ENCODE measurements around the gene MIDN.

The MIDN gene

GRCh38 chr19:1286487-1287353 is 38.3 kb downstream of the MIDN start:
- Histone ChIP-seq H3K27me3 (peaks cover 63 to 92% (median 89%) of the 10 kb centered on the region in 11 experiments), H3K9me3 (replicated peaks in 1 of 11) (no peaks in the 10 kb centered on the region), H4K20me1 (peaks cover 0 to 84% (median 52%) of the 10 kb centered on the region in 11 experiments; a peak in 17 of 22 replicates), H3K4me1 (peaks cover 10 to 42% (median 32%) of the 10 kb centered on the region in 10 experiments), H3K4me2 (peak overlapping the region; percentile 69 to 99 (median 96)), H3K9ac (peak overlapping the region; percentile 25 to 77 (median 59); a peak in 18 of 22 replicates), H3K27ac (peak overlapping the region in 2 of 11 experiments; percentile 4 to 27; a peak in 1 of 22 replicates), H3K36me3 (no peaks in the 10 kb centered on the region), H3K4me3 (peak overlapping the region; percentile 47 to 71 (median 62))
- TF ChIP-seq Cebpa-rat (IDR thresholded peaks at IDR 0.05): no peak

DNA sequence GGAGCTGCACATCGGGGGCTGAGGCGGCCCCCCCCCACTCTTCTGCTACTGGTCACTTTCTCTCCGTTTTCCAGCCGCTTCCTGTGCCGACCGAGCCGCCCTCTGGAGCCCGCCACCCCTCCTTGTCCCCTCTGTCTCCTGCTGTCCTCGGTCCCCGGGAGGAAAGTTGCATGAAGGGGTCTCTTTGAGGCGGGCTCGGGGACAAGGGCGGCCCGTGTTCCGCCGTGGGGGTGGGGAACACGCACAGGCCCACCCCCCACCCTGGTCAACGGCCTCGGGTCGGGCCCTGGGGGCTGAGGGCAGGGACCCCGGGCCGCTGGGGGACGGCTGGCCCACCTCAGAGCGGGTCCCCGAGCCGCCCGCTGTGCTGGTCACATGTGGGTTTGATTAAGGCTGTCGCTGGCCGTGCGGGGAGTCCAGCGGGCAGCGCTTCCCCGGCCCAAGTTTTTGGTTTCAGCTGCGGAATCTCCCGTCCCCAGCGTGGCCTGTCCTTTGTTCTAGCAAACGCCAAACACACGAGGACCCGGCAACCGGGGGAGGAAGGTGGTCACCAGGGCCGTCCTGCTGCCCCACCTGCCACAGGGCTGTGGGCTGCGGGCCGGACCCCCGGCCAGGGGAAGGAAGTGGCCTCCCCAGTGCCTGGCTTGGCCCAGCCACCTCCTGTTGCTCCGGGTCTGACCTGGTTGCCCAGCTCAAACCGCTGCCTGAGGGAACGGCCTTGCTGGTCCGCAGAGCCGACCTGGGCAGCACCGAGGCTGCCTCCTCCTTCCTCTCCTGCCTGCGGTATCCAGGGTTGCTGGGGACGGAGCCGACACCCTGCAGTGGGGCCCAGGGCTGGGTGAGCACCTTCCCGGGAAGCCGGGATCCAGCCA is 39.2 kb downstream of the MIDN start:
- Histone ChIP-seq H3K9me3 (replicated peaks in 1 of 11) (no peaks in the 10 kb centered on the region), H3K27ac (no peak overlapping the region), H3K9ac (peak overlapping the region in 3 of 11 experiments; percentile 68 to 77 (median 73); a peak in 2 of 22 replicates), H3K4me1 (peaks cover 10 to 51% (median 40%) of the 10 kb centered on the region in 10 experiments), H3K27me3 (peaks cover 72 to 100% (median 98%) of the 10 kb centered on the region in 11 experiments), H3K4me2 (peak overlapping the region in 9 of 11 experiments; percentile 87 to 99 (median 96); a peak in 15 of 22 replicates), H3K36me3 (no peaks in the 10 kb centered on the region), H3K4me3 (peak overlapping the region in 3 of 10 experiments; percentile 59 to 69 (median 62); a peak in 6 of 20 replicates), H4K20me1 (peaks cover 0 to 92% (median 55%) of the 10 kb centered on the region in 11 experiments; a peak in 18 of 22 replicates)
- no peak for TF ChIP-seq Cebpa-rat (IDR thresholded peaks at IDR 0.05)

GRCh38 chr19:1288226-1288612 is 39.8 kb downstream of the MIDN start:
- Histone ChIP-seq H3K4me3 (no peak overlapping the region), H3K27ac (no peak overlapping the region), H3K27me3 (peaks cover 73 to 100% (median 98%) of the 10 kb centered on the region in 11 experiments), H3K9ac (no peak overlapping the region), H3K36me3 (no peaks in the 10 kb centered on the region), H3K4me1 (peaks cover 10 to 57% (median 45%) of the 10 kb centered on the region in 10 experiments), H4K20me1 (peaks cover 0 to 93% (median 58%) of the 10 kb centered on the region in 11 experiments; a peak in 18 of 22 replicates), H3K4me2 (peak overlapping the region in 2 of 11 experiments; percentile 96 to 97; a peak in 4 of 22 replicates), H3K9me3 (replicated peaks in 1 of 11) (no peaks in the 10 kb centered on the region)
- no peak for TF ChIP-seq Cebpa-rat (IDR thresholded peaks at IDR 0.05)

DNA sequence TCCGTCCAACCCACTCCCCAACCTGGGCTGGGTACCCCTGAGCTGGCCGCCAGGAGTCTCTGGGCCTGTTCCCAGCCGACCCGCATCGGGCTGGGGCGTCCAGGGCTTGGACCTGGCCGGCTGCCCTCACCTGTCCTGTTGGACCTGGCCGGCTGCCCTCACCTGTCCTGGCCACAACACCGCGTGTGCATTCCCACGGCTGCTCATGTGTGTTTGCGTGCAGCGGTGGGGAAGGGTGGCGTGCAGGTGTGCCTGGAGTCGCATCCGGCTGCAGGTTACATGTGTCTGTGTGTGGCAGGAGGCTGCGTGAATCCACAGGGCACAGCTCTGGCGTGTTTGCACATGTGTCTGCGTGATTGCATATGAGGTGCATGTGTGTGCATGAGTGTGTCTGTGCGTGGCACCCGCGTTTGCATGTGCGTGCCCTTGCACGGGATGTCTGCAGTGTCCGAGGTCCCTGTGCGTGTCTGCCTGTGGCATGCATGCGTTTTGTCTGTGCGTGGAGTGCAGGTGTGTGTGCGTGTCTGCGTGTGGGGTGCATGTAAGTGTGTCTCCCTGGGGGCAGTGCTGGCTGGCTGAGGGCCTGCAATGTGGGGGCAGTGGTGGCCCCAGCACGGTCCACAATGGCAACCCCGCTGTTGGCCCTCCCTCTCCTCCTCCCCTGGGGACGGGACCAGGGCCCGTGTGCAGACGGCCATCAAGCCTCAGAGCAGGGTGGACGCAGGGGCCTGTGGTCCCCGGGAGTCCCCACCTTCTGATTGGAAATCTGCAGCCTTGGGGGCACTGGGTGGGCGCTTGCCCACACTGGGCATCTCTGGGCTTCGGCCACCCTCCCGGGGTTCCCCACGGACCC is 40.7 kb downstream of the MIDN start:
- TF ChIP-seq Cebpa-rat (IDR thresholded peaks at IDR 0.05): no peak
- H3K4me3 ChIP-seq: no peak overlapping the region
- no peaks in the 10 kb centered on the region for H3K36me3 ChIP-seq
- H3K4me2 ChIP-seq: no peak overlapping the region
- H3K27me3 ChIP-seq: peaks cover 73 to 100% (median 97%) of the 10 kb centered on the region in 11 experiments
- peaks cover 12 to 66% (median 54%) of the 10 kb centered on the region in 10 experiments for H3K4me1 ChIP-seq
- peaks cover 0 to 93% (median 63%) of the 10 kb centered on the region in 11 experiments; a peak in 18 of 22 replicates for H4K20me1 ChIP-seq
- H3K9ac ChIP-seq: no peak overlapping the region
- H3K9me3 ChIP-seq (replicated peaks in 1 of 11): no peaks in the 10 kb centered on the region
- H3K27ac ChIP-seq: no peak overlapping the region

DNA sequence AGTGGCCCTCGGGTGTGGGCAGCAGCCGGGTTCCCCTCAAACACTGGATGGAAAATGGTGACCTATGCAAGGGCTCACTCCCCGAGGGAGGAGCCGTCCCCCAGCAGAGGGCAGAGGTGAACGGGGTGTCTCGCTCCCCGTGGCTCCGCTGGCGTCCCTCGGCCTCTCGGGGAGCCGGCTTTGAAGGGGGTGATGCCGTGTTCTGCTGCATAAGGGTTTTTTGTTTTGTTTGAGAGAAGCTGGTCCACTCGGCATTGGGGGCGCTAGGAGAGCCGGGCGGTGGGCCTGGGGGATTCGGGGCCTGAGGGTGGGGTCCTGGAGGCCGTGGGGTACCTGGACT is 41.3 kb downstream of the MIDN start:
- Histone ChIP-seq H3K36me3 (no peaks in the 10 kb centered on the region), H3K4me1 (peaks cover 15 to 72% (median 60%) of the 10 kb centered on the region in 10 experiments), H3K4me2 (no peak overlapping the region), H3K9me3 (replicated peaks in 1 of 11) (no peaks in the 10 kb centered on the region), H4K20me1 (peaks cover 0 to 93% (median 65%) of the 10 kb centered on the region in 11 experiments; a peak in 18 of 22 replicates), H3K27me3 (peaks cover 73 to 100% (median 97%) of the 10 kb centered on the region in 11 experiments), H3K4me3 (no peak overlapping the region), H3K27ac (no peak overlapping the region), H3K9ac (no peak overlapping the region)
- TF ChIP-seq Cebpa-rat (IDR thresholded peaks at IDR 0.05): no peak

GRCh38 chr19:1290196-1290702 is 41.9 kb downstream of the MIDN start:
- H3K27me3 ChIP-seq: peaks cover 70 to 100% (median 97%) of the 10 kb centered on the region in 11 experiments
- no peak for TF ChIP-seq Cebpa-rat (IDR thresholded peaks at IDR 0.05)
- H3K9me3 ChIP-seq (replicated peaks in 1 of 11): no peaks in the 10 kb centered on the region
- H4K20me1 ChIP-seq: peaks cover 0 to 93% (median 61%) of the 10 kb centered on the region in 11 experiments; a peak in 18 of 22 replicates
- H3K4me3 ChIP-seq: no peak overlapping the region
- H3K4me2 ChIP-seq: peak overlapping the region in 5 of 11 experiments; percentile 73 to 89 (median 82); a peak in 5 of 22 replicates
- H3K9ac ChIP-seq: no peak overlapping the region
- H3K27ac ChIP-seq: no peak overlapping the region
- no peaks in the 10 kb centered on the region for H3K36me3 ChIP-seq
- H3K4me1 ChIP-seq: peaks cover 15 to 76% (median 65%) of the 10 kb centered on the region in 10 experiments

DNA sequence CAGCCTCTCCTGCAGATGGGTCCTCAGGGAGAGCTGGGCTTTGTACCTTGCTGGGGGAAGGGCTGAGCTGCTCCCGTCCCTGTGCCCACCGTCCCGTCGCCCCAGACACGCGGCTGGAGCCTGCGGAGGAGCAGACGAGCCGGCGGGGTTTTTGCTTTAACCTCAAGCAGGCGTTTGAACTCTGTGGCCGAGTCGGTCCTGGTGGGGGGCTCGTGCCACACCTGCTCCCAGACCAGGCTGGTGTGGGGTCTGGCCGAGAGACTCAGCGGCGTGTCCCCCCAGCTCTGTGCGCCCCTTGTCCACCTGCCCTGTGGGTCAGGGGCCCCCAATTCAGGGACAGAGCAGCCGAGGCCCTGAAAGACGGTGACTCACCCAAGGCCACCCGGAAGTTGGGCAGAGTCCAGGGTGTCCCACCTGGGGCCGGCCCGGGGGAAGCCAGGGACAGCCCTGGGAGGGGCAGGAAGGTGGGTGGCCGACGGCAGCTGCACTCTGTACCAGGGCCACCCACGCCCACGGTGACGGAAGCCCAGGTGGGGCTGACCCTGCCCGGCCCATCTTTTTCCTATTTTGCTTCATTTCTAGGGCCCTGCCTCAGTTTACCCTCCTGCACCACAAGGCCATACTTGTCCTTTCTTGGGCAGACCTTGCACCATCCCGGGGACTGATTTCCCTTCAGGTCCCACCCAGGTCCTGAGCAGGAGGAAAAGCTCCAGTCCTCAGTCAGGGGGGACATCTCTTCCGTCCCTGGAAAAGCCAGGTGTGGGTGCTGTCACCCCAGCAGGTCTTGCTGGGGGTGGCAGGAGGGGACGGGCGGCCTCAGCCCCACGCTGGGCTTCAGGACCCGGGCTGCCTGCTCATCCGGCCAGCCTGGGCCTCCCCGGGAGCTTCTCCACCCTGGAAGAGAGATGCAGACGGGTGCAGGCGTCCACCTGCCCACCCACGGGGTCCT is 42.6 kb downstream of the MIDN start:
- no peak overlapping the region for H3K9ac ChIP-seq
- peaks cover 63 to 97% (median 92%) of the 10 kb centered on the region in 11 experiments for H3K27me3 ChIP-seq
- H3K27ac ChIP-seq: no peak overlapping the region
- H4K20me1 ChIP-seq: peaks cover 0 to 93% (median 60%) of the 10 kb centered on the region in 11 experiments; a peak in 18 of 22 replicates
- no peaks in the 10 kb centered on the region for H3K36me3 ChIP-seq
- peaks cover 15 to 80% (median 70%) of the 10 kb centered on the region in 10 experiments for H3K4me1 ChIP-seq
- peak overlapping the region in 8 of 11 experiments; percentile 11 to 89 (median 74); a peak in 12 of 22 replicates for H3K4me2 ChIP-seq
- H3K4me3 ChIP-seq: no peak overlapping the region
- H3K9me3 ChIP-seq (replicated peaks in 1 of 11): no peaks in the 10 kb centered on the region
- TF ChIP-seq Cebpa-rat (IDR thresholded peaks at IDR 0.05): no peak

Data from BLaER1 treated with 17β-estradiol and CSF1 and Interleukin-3, amounts not matched to agents 10 nM and 100 nM (cell line).